HT-29 (cell line): ENCODE results near the gene MYL9. TPM values are rescaled to one million over a fixed set of nuclear protein-coding genes. Genes with fewer than 3 reads are reported as not detected.
"Not testable (repeated sequence)": the region's sequence is repeated elsewhere in the genome, so short reads cannot be mapped to it uniquely, and the experiment has no call there.

Experiments
- DNase-seq: peaks from one replicate; pipeline ENCODE4 v3.0.0-alpha.2; 2015; ENCODE audit warnings: low spot score
- total RNA-seq: library from RNA; depleted of rRNA; stranded (reverse); fragments of >200 nt; shearing (Covaris generic); gene quantifications from 2 replicates; pipeline ENCODE4 v1.2.3, GENCODE V29; 2014

The MYL9 gene
- total RNA-seq, 1 experiment from 2014 or later: 0.76 TPM

GRCh38 chr20:36548704-36549627 is 7.6 kb downstream of the MYL9 start:
- DNase-seq: no peak

DNA sequence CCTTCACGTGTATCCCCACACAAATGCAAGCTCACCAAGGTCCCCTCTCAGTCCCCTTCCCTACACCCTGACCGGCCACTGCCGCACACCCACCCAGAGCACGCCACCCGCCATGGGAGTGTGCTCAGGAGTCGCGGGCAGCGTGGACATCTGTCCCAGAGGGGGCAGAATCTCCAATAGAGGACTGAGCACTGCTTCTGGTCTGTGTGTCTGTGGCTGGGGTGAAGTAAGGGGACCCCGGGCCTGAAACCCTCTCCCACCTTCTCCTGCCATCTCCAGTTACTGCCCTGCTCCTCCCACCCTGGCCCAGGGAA is 8.3 kb downstream of the MYL9 start:
- DNase-seq: no peak

- no peak for DNase-seq
Observed at GRCh38 chr20:36549942-36550789, 8.8 kb downstream of the MYL9 start.

DNA sequence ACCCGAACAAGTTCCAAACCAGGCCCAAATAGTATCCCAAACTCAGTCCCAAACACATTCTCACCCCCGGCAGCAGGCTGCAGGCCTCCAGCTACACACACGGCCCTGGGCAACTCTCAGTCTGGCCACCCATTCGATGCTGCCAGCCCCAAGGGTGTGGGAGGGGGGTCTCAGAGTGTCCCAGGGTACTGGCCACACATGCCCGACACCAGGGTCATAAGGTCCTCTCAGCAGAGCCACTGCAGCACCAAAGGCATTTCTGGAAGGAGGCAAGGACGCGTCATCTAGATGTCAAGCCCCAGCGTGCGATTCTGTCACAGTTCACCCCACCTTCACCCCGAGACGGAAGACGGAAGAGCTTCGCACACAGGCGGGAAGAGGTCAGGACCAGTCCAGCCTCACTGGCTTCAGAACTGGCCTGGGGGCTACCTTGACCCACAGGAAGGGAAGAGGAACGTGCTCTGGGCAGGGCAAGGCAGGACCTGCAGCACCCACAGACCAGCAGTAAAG is 9.5 kb downstream of the MYL9 start:
- no peak for DNase-seq

DNA sequence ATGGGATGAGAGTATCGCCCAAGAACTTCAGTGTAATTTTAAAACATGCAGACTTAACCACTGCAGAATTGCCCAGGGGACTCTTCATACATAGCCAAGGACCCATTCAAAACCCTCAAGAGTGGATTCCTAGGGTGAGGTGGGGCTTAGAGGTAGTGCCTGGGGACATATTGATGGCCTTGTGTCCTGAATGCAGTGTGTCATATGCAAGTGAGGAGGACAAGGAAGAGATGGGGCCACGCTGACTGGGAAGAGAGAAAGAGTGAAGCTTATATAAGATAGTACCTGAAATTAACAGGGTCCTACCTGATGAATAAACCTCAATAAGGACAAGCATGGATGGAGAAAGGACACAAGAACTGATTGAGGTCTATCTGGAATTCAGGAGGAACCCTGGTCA is 13.9 kb downstream of the MYL9 start:
- DNase-seq: no peak

DNA sequence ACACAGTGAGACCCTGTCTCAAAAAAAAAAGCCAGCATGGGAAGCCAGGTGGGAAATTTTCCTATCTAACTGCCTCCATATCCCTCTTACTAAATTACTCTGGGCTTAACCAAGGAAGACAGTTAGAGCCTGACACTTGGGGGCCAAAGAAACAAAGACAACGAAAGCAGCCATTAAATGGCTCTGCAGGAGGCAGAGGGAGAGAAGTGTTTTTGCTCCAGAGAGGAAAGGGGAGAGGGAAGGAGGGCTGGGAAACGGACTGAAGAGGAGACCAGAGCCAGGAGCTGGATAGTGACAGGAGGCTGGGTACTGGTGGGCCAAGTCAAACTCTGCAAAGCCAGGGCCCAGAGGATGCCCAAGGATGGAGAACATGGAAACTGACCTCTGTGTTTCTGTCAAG is 21.4 kb downstream of the MYL9 start:
- DNase-seq: no peak

DNA sequence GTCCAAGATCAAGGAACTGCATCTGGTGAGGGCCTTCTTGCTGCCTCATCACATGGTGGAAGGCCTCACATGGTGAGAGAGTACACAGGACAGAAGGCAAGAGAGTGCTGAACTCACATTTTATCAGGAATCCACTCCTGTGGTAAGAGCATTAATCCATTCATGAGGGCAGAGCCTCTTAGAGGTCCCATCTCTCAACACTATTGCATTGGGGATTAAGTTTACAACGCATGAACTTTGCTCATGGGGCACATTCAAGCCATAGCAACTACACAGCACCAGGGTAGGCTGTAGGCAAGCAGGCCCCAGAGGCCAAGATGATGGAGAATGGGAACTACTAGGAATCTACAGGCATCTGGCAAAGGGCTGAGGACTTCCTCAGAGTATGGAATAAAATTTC is 22.1 kb downstream of the MYL9 start:
- no peak for DNase-seq

DNA sequence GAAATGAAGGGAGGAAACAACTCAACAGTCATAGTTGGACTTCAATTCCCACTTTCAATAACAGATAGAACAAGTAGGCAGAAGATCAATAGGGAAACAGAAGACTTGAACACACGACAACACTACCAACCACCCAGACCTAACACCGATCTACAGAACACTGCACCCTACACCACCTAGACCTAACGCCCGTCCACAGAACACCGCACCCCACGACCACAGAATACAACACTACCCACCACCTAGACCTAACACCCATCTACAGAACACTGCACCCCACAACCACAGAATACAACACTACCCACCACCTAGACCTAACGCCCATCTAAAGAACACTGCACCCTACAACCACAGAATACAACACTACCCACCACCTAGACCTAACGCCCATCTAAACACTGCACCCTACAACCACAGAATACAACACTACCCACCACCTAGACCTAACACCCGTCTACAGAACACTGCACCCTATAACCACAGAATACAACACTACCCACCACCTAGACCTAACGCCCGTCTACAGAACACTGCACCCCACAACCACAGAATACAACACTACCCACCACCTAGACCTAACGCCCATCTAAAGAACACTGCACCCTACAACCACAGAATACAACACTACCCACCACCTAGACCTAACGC is 22.9 kb downstream of the MYL9 start:
- not testable (repeated sequence) for DNase-seq

DNA sequence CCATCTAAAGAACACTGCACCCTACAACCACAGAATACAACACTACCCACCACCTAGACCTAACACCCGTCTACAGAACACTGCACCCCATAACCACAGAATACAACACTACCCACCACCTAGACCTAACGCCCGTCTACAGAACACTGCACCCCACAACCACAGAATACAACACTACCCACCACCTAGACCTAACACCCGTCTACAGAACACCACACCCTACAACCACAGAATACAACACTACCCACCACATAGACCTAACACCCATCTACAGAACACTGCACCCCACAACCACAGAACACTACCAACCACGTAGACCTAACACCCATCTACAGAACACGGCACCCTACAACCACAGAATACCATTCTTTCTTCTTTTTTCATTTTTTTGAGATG is 23.4 kb downstream of the MYL9 start:
- not testable (repeated sequence) for DNase-seq

DNA sequence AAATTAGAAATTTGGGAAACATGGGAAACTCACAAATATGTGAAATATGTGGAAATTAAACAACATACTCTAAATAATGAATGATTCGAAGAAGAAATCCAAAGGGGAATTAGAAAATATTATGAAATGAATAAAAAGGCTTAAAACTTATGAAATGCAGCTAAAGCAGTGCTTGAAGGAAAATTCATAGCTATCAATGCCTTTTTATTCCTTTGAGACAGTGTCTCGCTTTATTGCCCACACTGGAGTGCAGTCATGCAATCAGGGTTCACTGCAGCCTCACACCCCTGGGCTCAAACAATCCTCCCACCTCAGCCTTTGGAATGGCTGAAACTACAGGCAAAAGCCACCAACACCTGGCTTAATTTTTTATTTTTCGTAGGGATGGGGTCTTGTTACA is 24.2 kb downstream of the MYL9 start:
- no peak for DNase-seq

- DNase-seq: no peak
Observed at GRCh38 chr20:36569847-36570429, 28.6 kb downstream of the MYL9 start.

GRCh38 chr20:36571564-36572504 is 30.5 kb downstream of the MYL9 start:
- DNase-seq: no peak

DNA sequence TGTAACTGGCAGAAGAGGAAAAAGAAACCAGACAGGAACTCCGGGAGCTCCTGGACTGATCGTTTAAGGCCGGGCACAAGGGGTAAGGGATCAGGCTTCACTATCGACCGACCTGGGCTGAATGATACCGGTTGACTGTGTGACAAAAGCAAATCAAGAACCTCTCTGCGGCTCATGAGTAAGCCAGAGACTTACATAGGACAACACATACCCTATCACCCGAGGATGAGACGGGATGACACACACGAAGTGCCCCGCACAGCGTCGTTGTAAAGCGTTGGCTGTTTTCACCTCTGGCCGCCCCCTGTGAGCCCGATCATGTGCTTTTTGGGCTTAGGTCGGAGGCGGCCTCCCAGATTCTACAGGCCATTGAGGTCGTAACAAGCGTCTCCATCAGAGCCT is 31.4 kb downstream of the MYL9 start:
- peak; percentile 50 for DNase-seq

DNA sequence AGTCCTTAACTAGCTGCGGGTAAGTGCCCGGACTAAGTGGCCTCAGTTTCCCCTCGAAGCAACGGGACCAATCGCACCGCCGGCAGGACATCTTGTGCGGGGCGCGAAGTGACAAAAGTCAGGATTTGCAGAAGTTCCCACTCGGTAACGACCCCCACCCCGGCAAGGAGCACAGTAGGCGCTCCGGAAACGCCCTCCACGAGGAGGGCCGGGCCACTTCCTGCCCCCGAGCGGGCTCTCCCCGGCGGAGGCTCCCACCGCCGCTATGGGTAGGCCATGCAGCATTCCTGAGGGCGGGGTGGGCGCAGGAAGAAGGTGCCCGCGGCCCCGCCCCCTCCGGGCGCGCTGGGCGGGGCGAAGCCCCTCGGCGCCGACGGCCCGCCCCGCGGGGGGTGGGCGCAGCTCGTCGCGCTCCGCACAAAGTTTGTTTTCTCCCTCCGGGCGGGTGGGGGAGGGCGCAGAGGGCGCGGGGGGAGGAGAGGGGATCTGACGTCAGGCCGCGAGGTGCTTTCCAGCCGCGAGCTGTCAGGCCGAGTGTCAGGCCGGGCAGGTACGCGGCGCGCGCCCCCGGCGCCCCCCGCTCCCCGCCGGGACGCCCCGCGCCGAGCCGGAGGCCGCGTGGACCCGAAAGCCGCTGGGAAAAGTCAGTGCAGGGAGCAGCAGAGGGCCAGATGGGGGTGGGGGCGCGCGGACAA is 31.9 kb downstream of the MYL9 start, which contains the start of gene TGIF2:
Gene TGIF2, plus strand, starts transcription at position 495 of the 695 bp plus-strand sequence. CDS start 5,178 bp downstream, outside the sequence.
- DNase-seq: peak; percentile 82

DNA sequence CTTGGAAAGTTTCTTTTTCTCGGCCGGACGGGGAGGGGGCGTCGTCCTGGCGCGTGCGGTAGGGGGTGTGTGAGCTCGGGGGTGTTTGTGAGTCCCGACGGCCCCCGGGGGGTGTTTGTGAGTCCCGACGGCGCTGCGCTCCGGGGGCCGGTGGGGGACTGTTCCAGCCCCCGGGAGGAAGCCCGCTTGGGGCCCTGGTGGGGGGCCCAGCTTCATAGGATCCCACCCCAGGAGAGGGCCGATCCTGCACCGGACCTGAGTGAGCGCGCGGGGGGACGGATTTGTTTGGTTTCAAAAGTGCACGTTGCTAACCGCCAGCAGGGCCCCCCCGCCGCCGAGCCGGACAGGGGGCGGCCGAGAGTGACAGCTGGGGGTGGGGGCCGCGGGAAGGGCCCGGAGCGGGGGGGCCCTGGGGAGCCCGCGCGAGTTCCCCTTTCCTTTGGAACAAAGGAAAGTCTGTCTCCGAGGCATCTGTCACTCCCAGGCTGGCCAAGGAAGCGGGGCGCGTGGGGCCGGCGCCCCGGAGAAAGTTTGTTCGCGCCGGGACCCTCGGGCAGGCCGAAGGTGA is 32.6 kb downstream of the MYL9 start:
- peak; percentile 19 for DNase-seq

DNA sequence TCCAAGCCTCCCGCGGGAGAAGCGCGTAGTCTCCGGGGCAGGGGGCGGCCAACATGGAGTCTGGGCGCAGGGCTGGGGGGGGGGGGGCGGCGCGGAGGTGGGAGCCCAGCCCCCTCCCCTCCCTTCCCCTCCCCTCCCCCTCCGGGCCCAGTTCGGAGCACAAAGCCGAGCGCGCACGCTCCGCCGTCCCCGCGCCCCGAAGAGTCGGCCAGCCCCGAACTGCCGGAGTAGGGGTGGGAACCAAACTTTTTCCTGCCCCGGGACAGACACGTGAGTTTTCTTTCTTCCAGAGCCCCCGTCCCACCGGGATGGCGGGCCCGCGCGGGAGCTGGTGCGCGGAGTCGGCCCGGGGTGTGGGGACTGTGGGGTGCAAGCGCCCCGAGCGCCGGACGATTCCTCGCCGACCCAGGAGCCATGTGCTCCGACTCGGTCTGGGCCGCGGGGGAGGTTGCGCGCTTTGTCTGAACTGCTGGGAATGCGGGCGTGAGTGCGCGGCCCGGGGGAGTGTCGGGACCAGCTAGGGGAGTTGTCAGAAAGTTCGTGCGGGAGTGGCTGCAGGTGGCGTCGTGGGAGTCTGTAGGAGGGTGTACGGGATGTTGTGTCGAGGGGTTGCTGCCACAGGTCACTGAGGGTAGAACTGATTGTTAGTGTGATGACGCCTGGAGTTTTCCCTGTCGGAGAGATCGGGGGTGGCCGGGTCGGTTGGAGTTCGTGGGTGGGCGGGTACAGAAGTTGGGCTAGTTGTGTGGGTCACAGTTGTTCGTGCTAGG is 33.2 kb downstream of the MYL9 start:
- peak; percentile 64 for DNase-seq

DNA sequence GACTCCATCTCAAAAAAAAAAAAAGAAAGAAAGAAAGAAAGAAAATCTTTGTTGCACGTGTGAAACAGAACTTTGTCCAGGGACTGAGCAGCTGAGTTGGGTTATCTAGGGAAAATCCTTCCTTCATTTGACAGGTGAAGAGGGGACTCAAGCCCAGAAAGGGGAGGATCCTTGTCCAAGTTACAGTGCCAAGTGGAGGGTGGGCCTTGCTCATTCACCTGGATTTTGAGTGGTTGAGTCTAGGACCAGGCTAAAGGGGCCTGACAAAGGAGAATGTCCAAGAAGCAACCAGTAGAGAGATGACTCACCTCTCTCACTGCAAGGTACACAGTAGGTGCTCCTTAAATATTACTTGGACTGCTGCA is 34.7 kb downstream of the MYL9 start:
- no peak for DNase-seq

- DNase-seq: no peak
Observed at GRCh38 chr20:36578356-36579041, 37.2 kb downstream of the MYL9 start.
